ENCODE data around the gene SERPINA3.
"Not testable (repeated sequence)": the region's sequence is repeated elsewhere in the genome, so short reads cannot be mapped to it uniquely, and the experiment has no call there.

SERPINA3 gene

GRCh38 chr14:94573475-94574277 is 38.5 kb upstream of the SERPINA3 start:
- H3K36me3 ChIP-seq (ENCODE audit: control insufficient read depth, low read length): no peaks in the 10 kb centered on the region
- H3K4me2 ChIP-seq (ENCODE audit: low read length): no peak overlapping the region
- no peaks in the 10 kb centered on the region for H3K4me1 ChIP-seq (ENCODE audit: control insufficient read depth, low read length)
- H3K27ac ChIP-seq (ENCODE audit: low read depth, low read length): no peak overlapping the region
- peaks cover 7% of the 10 kb centered on the region; the same call in 1 of the 2 replicates for H3K27me3 ChIP-seq (ENCODE audit: control insufficient read depth, low read length)
- no peak overlapping the region for H3K4me3 ChIP-seq (ENCODE audit: low read length)
- H3F3A ChIP-seq (ENCODE audit: control insufficient read depth, insufficient read depth): no peaks in the 10 kb centered on the region
- no peaks in the 10 kb centered on the region for H4K20me1 ChIP-seq (ENCODE audit: control insufficient read depth, insufficient read depth, low read depth, low read length)
- TF ChIP-seq EZH2phosphoT487 (IDR thresholded peaks at IDR 0.05; ENCODE audit: borderline replicate concordance, low read length): no peak
- TF ChIP-seq, protein P1, sequence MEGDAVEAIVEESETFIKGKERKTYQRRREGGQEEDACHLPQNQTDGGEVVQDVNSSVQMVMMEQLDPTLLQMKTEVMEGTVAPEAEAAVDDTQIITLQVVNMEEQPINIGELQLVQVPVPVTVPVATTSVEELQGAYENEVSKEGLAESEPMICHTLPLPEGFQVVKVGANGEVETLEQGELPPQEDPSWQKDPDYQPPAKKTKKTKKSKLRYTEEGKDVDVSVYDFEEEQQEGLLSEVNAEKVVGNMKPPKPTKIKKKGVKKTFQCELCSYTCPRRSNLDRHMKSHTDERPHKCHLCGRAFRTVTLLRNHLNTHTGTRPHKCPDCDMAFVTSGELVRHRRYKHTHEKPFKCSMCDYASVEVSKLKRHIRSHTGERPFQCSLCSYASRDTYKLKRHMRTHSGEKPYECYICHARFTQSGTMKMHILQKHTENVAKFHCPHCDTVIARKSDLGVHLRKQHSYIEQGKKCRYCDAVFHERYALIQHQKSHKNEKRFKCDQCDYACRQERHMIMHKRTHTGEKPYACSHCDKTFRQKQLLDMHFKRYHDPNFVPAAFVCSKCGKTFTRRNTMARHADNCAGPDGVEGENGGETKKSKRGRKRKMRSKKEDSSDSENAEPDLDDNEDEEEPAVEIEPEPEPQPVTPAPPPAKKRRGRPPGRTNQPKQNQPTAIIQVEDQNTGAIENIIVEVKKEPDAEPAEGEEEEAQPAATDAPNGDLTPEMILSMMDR (IDR thresholded peaks at IDR 0.05; ENCODE audit: low read depth, low read length, poor library complexity, severe bottlenecking): no peak
- H3K9me3 ChIP-seq (ENCODE audit: control insufficient read depth, insufficient read depth, low read length): no peaks in the 10 kb centered on the region
- no peaks in the 10 kb centered on the region for H3K9me2 ChIP-seq (replicated peaks; ENCODE audit: control insufficient read depth, low read length)
- no peaks in the 10 kb centered on the region for H3K79me2 ChIP-seq (ENCODE audit: control insufficient read depth, low read length)

DNA sequence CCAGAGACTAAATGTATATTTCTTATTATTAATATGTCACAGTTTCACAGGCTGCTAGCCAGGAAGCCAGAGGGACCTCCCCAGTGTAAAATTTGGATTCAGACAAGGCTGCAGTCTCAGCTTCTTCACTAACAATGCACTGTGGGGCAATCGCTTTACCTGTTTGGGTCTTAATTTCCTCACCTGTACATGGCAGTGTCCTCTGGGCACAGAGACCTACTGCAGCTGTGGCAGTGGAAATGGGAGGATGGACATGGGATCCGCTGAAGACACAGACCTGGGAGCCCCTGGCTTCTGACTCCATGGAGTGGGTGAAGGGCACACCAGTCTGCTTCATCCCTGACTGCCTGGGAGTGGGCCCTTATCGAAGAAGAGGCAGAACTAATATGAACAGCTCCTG is 37.9 kb upstream of the SERPINA3 start:
- no peaks in the 10 kb centered on the region for H3K4me1 ChIP-seq (ENCODE audit: control insufficient read depth, low read length)
- no peaks in the 10 kb centered on the region for H3K9me2 ChIP-seq (replicated peaks; ENCODE audit: control insufficient read depth, low read length)
- H3K4me2 ChIP-seq (ENCODE audit: low read length): no peak overlapping the region
- no peak for TF ChIP-seq EZH2phosphoT487 (IDR thresholded peaks at IDR 0.05; ENCODE audit: borderline replicate concordance, low read length)
- TF ChIP-seq, protein P1 (IDR thresholded peaks at IDR 0.05; ENCODE audit: low read depth, low read length, poor library complexity, severe bottlenecking): no peak
- no peaks in the 10 kb centered on the region for H3K36me3 ChIP-seq (ENCODE audit: control insufficient read depth, low read length)
- H3K27me3 ChIP-seq (ENCODE audit: control insufficient read depth, low read length): peaks cover 7% of the 10 kb centered on the region; the same call in 1 of the 2 replicates
- H3K79me2 ChIP-seq (ENCODE audit: control insufficient read depth, low read length): no peaks in the 10 kb centered on the region
- H3K4me3 ChIP-seq (ENCODE audit: low read length): no peak overlapping the region
- H3K27ac ChIP-seq (ENCODE audit: low read depth, low read length): no peak overlapping the region
- H3F3A ChIP-seq (ENCODE audit: control insufficient read depth, insufficient read depth): no peaks in the 10 kb centered on the region
- H4K20me1 ChIP-seq (ENCODE audit: control insufficient read depth, insufficient read depth, low read depth, low read length): no peaks in the 10 kb centered on the region
- no peaks in the 10 kb centered on the region for H3K9me3 ChIP-seq (ENCODE audit: control insufficient read depth, insufficient read depth, low read length)

DNA sequence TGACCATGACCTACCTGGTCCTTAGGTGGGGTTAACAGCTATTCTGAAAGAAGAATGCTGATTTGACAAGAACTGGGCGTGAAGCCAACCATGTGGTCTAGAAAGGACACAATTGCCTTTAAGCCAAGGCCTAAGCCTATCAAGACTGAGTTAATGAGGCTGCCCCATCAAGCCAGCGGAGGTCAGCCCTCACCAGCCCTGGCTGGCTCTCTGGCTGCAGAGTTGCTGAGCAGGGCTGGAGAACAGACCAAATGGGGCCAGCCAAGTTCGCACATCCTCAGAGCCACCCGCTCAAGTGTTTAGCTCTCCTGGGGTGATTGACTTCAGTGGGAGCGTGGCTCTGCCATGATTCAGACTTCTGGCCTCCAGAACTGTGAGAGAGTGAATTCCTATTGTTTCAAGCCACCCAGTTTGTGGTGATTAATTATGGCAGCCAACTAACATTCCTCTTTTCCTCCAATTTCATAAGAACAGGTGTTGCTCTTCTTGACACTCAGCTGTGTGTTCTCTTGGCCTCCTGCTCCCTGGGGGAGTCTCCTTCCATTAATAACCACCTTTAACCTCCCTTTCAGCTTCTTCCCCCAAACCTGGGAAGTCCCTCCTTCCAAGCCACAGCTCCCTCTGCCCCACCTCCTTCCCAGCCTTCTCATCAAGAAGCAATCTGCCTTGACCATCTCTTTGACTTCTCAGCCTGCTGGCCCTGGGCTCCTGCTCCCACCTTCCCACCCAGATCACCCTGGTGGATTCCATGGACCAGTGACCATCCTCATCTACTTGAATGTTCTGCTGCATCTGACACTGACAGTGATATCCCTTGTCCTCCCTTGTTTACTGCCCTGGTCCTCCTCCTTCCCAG is 36.2 kb upstream of the SERPINA3 start:
- TF ChIP-seq, protein P1 (IDR thresholded peaks at IDR 0.05; ENCODE audit: low read depth, low read length, poor library complexity, severe bottlenecking): no peak
- TF ChIP-seq EZH2phosphoT487 (IDR thresholded peaks at IDR 0.05; ENCODE audit: borderline replicate concordance, low read length): no peak
- Histone ChIP-seq H3F3A (ENCODE audit: control insufficient read depth, insufficient read depth) (no peaks in the 10 kb centered on the region), H3K27me3 (ENCODE audit: control insufficient read depth, low read length) (peaks cover 7% of the 10 kb centered on the region; the same call in 1 of the 2 replicates), H3K4me2 (ENCODE audit: low read length) (no peak overlapping the region), H3K4me1 (ENCODE audit: control insufficient read depth, low read length) (no peaks in the 10 kb centered on the region), H3K9me3 (ENCODE audit: control insufficient read depth, insufficient read depth, low read length) (no peaks in the 10 kb centered on the region), H3K36me3 (ENCODE audit: control insufficient read depth, low read length) (no peaks in the 10 kb centered on the region), H3K27ac (ENCODE audit: low read depth, low read length) (no peak overlapping the region), H3K79me2 (ENCODE audit: control insufficient read depth, low read length) (no peaks in the 10 kb centered on the region), H3K9me2 (replicated peaks; ENCODE audit: control insufficient read depth, low read length) (no peaks in the 10 kb centered on the region), H3K4me3 (ENCODE audit: low read length) (no peak overlapping the region), H4K20me1 (ENCODE audit: control insufficient read depth, insufficient read depth, low read depth, low read length) (no peaks in the 10 kb centered on the region)

DNA sequence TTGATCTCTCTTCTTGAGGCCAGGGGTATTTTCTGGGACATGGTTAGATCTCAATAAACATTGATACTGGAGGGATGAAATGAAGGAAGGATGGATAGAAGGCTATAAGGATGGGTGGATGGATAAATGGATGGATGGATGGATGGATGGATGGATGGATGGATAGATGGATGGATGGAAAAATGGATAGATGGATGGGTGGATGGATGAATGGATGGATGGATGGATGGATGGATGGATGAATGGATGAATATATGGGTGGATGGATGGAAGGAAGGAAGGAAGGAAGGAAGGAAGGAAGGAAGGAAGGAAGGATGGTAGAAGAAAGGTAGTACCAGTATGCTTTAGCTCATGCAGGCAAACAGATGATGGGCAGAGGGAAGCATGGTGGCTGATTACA is 34.7 kb upstream of the SERPINA3 start:
- H3K9me2 ChIP-seq (replicated peaks; ENCODE audit: control insufficient read depth, low read length); H3K9me3 ChIP-seq (ENCODE audit: control insufficient read depth, insufficient read depth, low read length); H3F3A ChIP-seq (ENCODE audit: control insufficient read depth, insufficient read depth); H3K36me3 ChIP-seq (ENCODE audit: control insufficient read depth, low read length); H3K27me3 ChIP-seq (ENCODE audit: control insufficient read depth, low read length); H3K79me2 ChIP-seq (ENCODE audit: control insufficient read depth, low read length); H3K4me1 ChIP-seq (ENCODE audit: control insufficient read depth, low read length); H3K4me2 ChIP-seq (ENCODE audit: low read length); H3K4me3 ChIP-seq (ENCODE audit: low read length); H3K27ac ChIP-seq (ENCODE audit: low read depth, low read length); H4K20me1 ChIP-seq (ENCODE audit: control insufficient read depth, insufficient read depth, low read depth, low read length): not testable (repeated sequence)

Measured in DOHH2 (cell line).